Prostate gland (tissue), 2 donors: ENCODE data around the gene IL3RA.

ENCODE experiments used
- POLR2A ChIP-seq: fragments of 450-650 bp; IDR thresholded peaks from one replicate; pipeline ENCODE4 v1.6.1; 2016; ENCODE audit warnings: antibody characterized with exemption, mild to moderate bottlenecking
- POLR2AphosphoS5 ChIP-seq: sonication (generic); formaldehyde crosslinking; IDR thresholded peaks from one replicate; pipeline ENCODE4 v1.6.1; 2017; ENCODE audit warnings: antibody characterized with exemption
- TF ChIP-seq, protein P1 (sequence below), 4 experiments: fragments of 200-600 bp in 2 of 4; fragments of 450-650 bp in 2 of 4; sonication (generic) in 2 of 4; IDR thresholded peaks; 1 replicate in 3 of 4; 2 replicates in 1 of 4; pipeline ENCODE4 v1.5.1; 2016 to 2019; ENCODE audit warnings: antibody characterized with exemption in 4 of 4, mild to moderate bottlenecking in 2 of 4, moderate library complexity in 2 of 4

DNA sequence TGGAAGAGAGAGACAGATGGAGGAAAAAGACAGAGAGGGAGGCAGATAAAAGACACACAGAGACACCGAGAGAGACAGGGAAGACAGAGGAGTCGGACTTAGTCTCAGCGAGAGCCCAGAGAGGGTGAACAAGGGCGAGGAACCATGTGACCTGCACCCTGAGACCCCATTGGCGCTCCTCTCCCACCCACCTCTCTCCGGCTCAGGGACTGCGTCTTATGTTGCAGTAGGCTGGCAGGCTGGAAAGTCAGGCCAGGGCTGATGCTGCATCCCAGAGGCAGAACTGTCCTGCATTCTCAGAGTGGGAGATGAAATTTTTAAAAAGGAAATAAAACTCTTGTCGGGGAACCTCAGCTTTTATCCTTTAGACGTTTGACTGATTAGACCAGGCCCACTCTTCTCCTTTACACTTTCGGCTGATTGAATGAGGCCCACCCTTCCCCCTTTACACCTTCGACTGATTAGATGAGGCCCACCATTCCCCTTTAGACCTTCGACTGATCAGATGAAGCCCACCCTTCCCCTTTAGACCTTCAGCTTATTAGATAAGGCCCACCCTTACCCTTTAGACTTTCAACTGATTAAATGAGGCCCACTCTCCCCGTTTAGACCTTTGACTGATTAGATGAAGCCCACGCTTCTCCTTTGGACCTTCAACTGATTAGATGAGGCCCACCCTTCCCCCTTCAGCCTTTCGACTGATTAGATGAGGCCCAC, 29.5 kb upstream of the IL3RA start:
- TF ChIP-seq POLR2AphosphoS5, result no peak
- TF ChIP-seq, protein P1, sequence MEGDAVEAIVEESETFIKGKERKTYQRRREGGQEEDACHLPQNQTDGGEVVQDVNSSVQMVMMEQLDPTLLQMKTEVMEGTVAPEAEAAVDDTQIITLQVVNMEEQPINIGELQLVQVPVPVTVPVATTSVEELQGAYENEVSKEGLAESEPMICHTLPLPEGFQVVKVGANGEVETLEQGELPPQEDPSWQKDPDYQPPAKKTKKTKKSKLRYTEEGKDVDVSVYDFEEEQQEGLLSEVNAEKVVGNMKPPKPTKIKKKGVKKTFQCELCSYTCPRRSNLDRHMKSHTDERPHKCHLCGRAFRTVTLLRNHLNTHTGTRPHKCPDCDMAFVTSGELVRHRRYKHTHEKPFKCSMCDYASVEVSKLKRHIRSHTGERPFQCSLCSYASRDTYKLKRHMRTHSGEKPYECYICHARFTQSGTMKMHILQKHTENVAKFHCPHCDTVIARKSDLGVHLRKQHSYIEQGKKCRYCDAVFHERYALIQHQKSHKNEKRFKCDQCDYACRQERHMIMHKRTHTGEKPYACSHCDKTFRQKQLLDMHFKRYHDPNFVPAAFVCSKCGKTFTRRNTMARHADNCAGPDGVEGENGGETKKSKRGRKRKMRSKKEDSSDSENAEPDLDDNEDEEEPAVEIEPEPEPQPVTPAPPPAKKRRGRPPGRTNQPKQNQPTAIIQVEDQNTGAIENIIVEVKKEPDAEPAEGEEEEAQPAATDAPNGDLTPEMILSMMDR (IDR thresholded peaks at IDR 0.05), result no peak
- TF ChIP-seq POLR2A, result no peak
